Medulla oblongata (tissue), 1 donor: ENCODE results near the gene KRT6B.
"Not testable (repeated sequence)": the region's sequence is repeated elsewhere in the genome, so short reads cannot be mapped to it uniquely, and the experiment has no call there.

Source experiments
- DNase-seq: peaks from one replicate; pipeline ENCODE4 v3.0.0-alpha.2; 2015; ENCODE audit errors: extremely low spot score

Gene KRT6B

GRCh38 chr12:52469853-52470252, 17.9 kb upstream of the KRT6B start:
- no peak for DNase-seq

GRCh38 chr12:52464897-52465296, 13.0 kb upstream of the KRT6B start:
- no peak for DNase-seq

DNA sequence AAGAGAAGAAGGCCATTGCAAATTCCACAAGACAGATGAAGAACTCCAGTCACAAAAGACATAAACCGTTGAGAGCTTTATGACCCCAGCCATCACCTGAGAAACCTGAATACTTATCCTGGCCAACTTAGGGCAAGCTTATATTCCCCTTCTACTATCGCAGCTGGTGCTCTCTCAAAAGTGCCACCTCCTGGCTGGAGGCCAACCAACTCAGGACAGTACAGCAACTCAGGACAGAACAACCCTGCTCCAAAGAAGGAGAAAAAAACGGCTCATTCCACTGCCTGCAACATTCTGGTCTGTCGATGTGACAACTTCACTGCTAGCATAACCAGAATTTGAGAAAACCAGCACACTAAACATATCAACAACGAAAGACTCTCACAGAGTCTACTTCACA, 9.7 kb upstream of the KRT6B start:
- no peak for DNase-seq

- no peak for DNase-seq
Measured at GRCh38 chr12:52458861-52459260, 6.9 kb upstream of the KRT6B start.

GRCh38 chr12:52455821-52456220, 3.9 kb upstream of the KRT6B start:
- no peak for DNase-seq

DNA sequence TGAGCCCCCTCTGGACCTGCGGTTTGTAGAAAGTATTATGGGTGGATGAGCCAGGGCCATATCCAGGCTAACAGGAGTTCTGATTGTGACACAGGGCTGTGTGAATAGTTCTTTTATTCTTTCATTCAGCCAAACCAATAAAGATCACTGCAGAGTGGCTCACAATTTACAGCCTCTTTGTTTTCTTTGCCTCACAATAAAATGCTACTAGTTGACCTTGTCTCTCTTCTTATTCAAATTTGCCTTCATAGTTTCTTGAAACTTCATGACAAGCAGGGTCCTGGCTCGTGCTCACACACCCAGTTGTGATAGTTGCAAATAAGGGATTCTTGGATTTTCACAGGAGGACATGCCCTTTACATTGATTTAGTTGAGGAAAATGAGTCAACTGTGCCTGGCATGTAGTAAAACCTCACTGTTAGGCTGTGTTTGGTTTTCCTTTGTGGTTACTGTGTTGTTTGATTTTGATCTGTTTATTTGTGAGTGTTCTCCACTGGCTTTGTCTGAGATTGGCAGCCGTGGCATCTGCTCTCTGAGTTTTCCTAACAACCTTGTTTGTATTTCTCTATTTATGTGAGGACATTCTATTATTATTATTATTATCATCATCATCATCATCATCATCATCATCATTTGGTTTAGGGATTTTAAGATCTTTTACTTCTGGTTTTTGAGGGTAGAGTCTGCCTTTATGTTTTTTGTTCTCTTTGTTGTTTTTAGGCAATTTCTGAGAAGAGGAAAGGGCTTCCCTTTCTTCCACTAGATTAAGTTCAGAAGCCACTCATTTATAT, 2.7 kb upstream of the KRT6B start:
- peak; percentile 66 for DNase-seq

GRCh38 chr12:52448228-52448627, 3.7 kb downstream of the KRT6B start:
- DNase-seq: no peak

DNA sequence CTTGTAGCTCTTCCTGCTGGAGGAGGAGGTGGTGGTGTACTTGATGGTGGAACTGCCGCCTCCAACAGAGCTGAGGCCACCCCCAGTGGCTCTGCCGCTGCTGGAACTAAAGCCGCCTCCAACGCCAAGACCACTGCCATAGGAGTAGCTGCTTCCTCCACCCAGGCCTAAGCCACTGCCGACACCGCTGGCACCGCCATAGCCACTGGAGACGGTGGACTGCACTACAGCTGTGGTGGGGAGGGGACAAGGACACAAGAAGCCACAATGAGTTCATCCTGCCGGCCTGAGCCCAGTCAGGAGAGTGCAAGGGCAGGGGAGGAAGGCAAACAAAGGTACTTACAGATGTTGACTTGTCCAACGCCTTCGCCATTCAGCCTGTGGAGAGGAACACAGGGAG, 4.8 kb downstream of the KRT6B start:
- not testable (repeated sequence) for DNase-seq

DNA sequence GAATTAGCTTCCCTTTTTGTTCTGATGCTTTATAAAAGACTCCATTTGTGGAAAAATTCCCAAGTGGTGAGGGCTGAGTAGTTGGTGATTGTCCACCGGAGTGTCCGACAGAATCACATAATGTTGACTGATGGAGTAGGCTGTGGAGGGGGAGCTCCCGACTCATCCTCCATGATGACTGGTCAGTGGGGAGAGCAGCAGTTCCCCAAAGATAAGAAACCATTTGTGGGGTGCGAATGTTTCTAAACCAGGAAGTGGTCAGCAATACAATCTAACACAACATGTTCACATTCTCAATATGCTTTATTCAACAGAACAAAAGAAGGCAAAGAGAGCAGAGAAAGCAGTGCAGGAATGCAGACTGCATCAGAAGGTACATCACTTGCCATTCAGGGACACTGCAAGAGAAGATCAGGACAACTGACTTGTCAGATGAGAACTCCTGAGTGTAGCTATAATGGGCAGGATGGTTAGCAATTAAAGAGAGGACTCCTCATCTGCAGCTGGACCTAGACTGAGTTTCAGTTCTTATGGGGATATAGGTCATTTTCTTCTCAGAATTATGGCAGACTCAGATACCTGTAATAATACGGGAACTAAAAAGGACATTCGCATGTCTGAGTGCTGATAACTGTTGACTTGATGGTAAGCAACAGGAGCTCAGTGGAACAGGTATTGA, 5.4 kb downstream of the KRT6B start:
- no peak for DNase-seq

DNA sequence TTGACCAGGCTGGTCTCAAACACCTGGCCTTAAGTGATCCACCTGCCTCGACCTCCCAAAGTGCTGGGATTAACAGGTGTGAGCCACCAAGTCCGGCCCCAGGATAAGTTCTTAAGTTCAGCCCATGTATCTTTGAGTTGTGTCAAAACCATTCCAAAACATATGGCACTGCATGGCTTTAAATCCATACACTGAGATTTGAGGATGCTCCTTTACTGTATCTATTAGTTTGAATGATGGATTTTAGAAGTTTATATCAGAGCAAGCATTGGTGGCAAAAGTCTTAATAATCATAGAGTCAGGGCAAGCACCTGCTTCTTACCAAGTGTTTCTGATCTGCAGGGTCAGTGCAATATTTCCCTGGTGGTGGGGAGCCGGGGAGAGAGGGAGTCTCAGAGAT, 6.1 kb downstream of the KRT6B start:
- no peak for DNase-seq

DNA sequence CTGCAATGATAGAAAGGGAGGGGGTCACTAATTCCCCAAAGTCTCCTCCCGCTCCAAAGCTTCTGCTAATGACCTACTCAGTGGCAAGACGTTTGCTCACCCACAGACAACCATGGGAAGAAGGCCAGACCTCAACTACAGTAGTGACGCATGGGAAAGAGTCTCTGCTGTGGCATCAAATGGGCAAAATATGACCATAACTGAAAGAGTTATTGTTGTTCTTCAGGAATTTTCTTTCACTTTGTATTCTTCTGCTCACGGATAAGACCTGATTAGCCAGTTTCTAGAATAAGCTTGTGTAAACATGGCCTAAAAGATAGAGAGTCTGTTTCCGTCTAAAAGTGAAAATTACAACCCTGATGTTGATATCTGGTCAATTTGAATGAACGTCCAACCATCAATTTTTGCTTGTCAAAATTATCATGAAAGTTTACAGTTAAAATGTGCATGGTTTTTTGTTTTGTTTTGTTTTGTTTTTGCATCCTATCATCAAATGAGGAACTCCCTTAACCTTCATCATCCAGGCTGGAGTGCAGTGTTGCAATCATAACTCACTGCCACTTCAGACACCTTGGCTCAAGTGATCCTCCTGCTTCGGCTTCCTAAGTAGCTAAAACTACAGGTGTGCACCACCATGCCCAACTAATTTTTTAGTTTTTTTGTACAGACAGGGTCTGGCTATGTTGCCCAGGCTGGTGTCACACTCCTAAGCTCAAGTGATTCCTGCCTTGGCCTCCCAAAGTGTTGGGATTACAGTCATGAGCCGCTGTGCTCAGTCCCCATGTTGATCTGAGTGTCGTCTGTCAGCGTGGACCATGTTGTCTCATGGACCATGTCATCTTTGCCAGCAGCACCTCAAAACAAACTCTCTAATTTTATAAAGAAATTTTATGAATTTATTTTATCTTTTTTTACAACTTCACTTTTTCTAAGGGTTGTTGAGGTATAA, 7.0 kb downstream of the KRT6B start:
- no peak for DNase-seq

- DNase-seq: no peak
Measured at GRCh38 chr12:52443966-52444365, 8.0 kb downstream of the KRT6B start.

GRCh38 chr12:52442600-52443061, 9.3 kb downstream of the KRT6B start:
- DNase-seq: no peak

GRCh38 chr12:52441320-52441911, 10.5 kb downstream of the KRT6B start:
- no peak for DNase-seq

DNA sequence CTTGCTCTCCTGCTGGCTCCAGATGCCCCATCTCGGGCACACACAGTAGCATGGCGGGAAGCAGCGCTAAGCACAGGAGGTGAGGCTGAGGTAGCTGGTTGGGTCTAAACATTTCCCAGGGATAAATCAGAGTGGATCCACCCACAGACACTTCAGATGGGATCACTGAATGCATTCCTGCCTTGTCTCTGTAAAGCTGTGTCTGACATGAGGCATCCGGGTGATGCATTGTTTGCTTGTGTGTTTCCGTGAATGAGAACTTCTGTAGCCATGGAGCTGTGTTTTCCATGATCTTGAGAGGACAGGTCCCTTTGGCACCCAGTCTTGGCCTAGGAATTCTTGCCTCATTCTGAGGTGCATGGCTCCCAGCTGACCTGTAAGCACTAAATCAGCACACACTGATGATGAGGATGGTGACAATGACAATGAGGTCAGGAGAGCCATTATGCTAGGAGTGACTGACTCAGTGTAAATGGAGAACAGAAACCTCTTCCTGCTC, 11.1 kb downstream of the KRT6B start:
- no peak for DNase-seq

DNA sequence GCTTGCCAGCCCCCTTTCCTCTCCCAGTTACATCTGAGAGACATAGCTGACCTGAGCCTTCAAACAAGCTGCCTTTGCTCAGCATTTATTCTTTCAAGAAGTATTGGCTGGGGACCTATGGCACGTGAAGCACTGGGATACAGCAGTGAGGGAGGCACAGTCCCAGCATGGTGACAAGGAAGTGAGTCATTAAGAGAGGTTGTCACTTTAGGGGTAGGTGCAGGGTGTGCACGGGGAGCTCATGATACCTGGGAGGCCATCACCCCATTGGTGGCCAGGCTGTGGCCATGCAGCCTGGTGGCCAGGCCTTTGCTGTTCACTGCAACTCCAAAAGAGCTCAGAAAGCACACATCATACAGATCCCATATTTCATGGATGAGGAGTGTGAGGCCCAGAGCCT, 12.1 kb downstream of the KRT6B start:
- no peak for DNase-seq

DNA sequence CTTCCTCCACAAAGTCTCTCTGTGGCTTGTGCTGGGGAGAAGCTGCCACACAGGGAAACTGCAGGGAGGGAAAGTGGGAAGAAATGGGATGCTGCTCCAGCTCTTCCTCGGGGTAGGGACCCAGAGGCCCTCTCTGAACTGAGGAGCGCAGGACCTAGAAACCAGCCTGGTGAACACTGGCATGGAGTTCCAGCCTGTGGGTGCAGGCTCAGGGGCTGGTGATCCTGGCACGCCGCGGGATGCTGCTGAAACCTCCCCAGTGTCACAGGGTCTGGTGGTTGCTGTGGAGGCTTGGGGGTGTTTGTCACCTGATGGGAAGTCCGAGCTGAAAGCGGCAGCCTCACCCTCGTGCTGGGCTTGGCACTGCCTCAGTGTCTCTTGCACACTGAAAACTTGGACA, 12.5 kb downstream of the KRT6B start:
- no peak for DNase-seq

DNA sequence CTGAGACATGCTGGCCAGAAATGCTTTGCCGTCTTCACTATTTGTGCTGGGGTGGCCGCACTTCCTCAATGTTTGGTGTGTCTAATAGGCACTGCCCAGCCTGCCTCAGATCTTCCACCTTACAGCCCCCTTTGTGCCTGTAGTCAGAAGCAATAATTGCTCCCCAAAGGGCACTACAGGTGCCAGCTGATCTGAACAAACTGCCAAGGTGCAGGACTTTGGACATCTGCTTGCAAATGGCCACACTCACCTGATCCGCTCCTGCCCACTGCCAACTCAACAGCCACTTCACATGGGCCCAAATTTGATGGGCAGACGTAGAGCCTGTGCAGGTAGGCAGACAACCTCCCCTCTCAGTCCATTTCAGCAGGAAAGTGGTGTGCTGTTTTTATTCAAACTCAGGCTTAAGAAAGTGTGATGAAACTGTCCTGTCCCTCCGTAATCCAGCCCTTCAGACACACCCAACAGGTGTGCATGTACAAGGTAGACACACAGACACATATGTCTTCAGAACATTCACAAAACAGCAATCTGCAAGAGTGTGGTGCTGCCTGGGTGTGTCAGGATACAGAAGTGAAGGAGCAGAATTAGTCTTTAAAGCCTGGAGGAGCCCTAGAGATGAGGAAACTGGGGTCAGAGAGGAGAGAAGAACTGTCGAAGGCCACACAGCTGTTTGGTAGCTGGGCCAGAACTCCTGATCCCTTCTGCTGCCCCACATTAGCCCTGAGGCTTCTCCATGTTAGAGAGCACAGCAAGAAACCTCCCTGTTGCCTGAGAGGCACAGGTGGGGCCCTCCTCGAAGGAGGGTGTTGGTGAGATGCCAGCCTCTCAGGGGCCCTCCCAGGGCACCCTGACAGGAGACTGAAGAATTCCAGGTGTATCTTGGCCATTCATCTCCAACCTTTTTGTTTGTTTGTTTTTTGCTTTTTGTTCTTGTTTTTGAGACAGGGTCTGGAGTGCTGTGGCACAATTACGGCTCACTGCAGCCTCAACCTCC, 13.3 kb downstream of the KRT6B start:
- DNase-seq: no peak

DNA sequence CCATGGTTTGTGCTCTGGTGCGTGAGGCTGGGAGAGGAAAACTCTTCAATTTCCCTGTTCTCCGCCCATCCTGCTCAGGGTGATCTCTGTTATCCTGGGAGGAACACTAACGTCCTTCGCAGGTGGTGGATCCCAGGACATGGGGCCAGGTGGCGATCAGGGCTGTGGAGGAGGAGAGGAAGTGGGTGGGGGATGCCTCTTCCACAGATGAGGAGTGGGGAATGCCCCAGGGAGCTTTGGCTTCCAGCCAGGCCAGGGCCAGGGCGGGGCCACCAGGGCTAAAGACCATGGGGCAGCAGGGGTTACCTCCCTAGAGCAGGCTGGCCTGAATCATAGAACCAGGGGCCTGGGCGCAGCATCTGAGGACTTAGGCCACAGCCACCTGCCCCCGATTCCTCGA, 14.4 kb downstream of the KRT6B start:
- DNase-seq: no peak

- DNase-seq: no peak
Measured at GRCh38 chr12:52436828-52437474, 15.0 kb downstream of the KRT6B start.
